ENCODE data around the gene SLAMF9.

SLAMF9 gene

GRCh38 chr1:159932296-159933285, 21.4 kb downstream of the SLAMF9 start:
- DNase-seq = no peak

- DNase-seq = no peak
These were observed 22.3 kb downstream of the SLAMF9 start for GRCh38 chr1:159931795-159932173.

- DNase-seq = no peak
These were observed 22.8 kb downstream of the SLAMF9 start for GRCh38 chr1:159931101-159931794.

GRCh38 chr1:159930634-159931033, 23.4 kb downstream of the SLAMF9 start:
- no peak for DNase-seq

GRCh38 chr1:159930216-159930615, 23.8 kb downstream of the SLAMF9 start:
- DNase-seq = no peak

- no peak for DNase-seq
These were observed 24.6 kb downstream of the SLAMF9 start for GRCh38 chr1:159929155-159930051.

GRCh38 chr1:159928491-159929050, 25.5 kb downstream of the SLAMF9 start:
- no peak for DNase-seq

- DNase-seq = no peak
These were observed 26.1 kb downstream of the SLAMF9 start for GRCh38 chr1:159927849-159928431.

GRCh38 chr1:159927211-159927848, 26.7 kb downstream of the SLAMF9 start:
- no peak for DNase-seq

- no peak for DNase-seq
These were observed 28.3 kb downstream of the SLAMF9 start for GRCh38 chr1:159925719-159926078.

GRCh38 chr1:159924791-159925718, 29.0 kb downstream of the SLAMF9 start, which contains the start of gene TAGLN2:
Gene TAGLN2 (minus strand): TSS chr1:159925507. CDS start chr1:159920509, 4,998 bp downstream.
- no peak for DNase-seq

GRCh38 chr1:159924025-159924790, 29.8 kb downstream of the SLAMF9 start:
- DNase-seq = no peak

- DNase-seq = no peak
These were observed 30.6 kb downstream of the SLAMF9 start for GRCh38 chr1:159923203-159924024.

GRCh38 chr1:159922511-159923202, 31.4 kb downstream of the SLAMF9 start:
- no peak for DNase-seq

- DNase-seq = no peak
These were observed 32.1 kb downstream of the SLAMF9 start for GRCh38 chr1:159921700-159922504.

GRCh38 chr1:159921251-159921650, 32.8 kb downstream of the SLAMF9 start:
- no peak for DNase-seq

- no peak for DNase-seq
These were observed 33.4 kb downstream of the SLAMF9 start for GRCh38 chr1:159920651-159921050.
